HG03342 (cell line): ENCODE results near the gene SETBP1.

Source experiments
- ATAC-seq: cut with Tn5 transposase; IDR thresholded peaks from one replicate; pipeline ENCODE4 v1.9.1; 2021; ENCODE audit warnings: mild to moderate bottlenecking, moderate library complexity; ENCODE audit not compliant: unreplicated experiment

The SETBP1 gene

GRCh38 chr18:45006934-45007333 is 326.2 kb downstream of the SETBP1 start:
- ATAC-seq: no peak

- no peak for ATAC-seq
Observed at GRCh38 chr18:45007531-45007930, 326.8 kb downstream of the SETBP1 start.

GRCh38 chr18:45008694-45009413 is 328.2 kb downstream of the SETBP1 start:
- ATAC-seq: no peak

GRCh38 chr18:45009756-45010155 is 329.1 kb downstream of the SETBP1 start:
- ATAC-seq: no peak

GRCh38 chr18:45012286-45012685 is 331.6 kb downstream of the SETBP1 start:
- no peak for ATAC-seq

GRCh38 chr18:45014047-45014501 is 333.4 kb downstream of the SETBP1 start:
- ATAC-seq: no peak

GRCh38 chr18:45015788-45016128 is 335.1 kb downstream of the SETBP1 start:
- no peak for ATAC-seq

GRCh38 chr18:45019469-45019868 is 338.8 kb downstream of the SETBP1 start:
- ATAC-seq: no peak

- no peak for ATAC-seq
Observed at GRCh38 chr18:45023519-45023918, 342.8 kb downstream of the SETBP1 start.

GRCh38 chr18:45024357-45025088 is 343.8 kb downstream of the SETBP1 start:
- no peak for ATAC-seq

- ATAC-seq: no peak
Observed at GRCh38 chr18:45025089-45025450, 344.4 kb downstream of the SETBP1 start.

GRCh38 chr18:45026162-45026561 is 345.5 kb downstream of the SETBP1 start:
- no peak for ATAC-seq

GRCh38 chr18:45034179-45034578 is 353.5 kb downstream of the SETBP1 start:
- no peak for ATAC-seq

- no peak for ATAC-seq
Observed at GRCh38 chr18:45037618-45038017, 356.9 kb downstream of the SETBP1 start.

GRCh38 chr18:45039376-45039775 is 358.7 kb downstream of the SETBP1 start:
- no peak for ATAC-seq

- no peak for ATAC-seq
Observed at GRCh38 chr18:45040879-45041278, 360.2 kb downstream of the SETBP1 start.

- no peak for ATAC-seq
Observed at GRCh38 chr18:45044787-45045186, 364.1 kb downstream of the SETBP1 start.

- ATAC-seq: no peak
Observed at GRCh38 chr18:45046228-45046627, 365.5 kb downstream of the SETBP1 start.

- ATAC-seq: no peak
Observed at GRCh38 chr18:45046961-45047360, 366.3 kb downstream of the SETBP1 start.

GRCh38 chr18:45049578-45050319 is 369.1 kb downstream of the SETBP1 start:
- ATAC-seq: no peak

- no peak for ATAC-seq
Observed at GRCh38 chr18:45050712-45051601, 370.3 kb downstream of the SETBP1 start.
